NCI-H2171 (cell line): Measurements from ENCODE around the gene OR2W3.

Experiments used
- DNase-seq: peaks from one replicate; lab custom pipeline; 2025; lab: John Stamatoyannopoulos, UW

OR2W3 gene

DNA sequence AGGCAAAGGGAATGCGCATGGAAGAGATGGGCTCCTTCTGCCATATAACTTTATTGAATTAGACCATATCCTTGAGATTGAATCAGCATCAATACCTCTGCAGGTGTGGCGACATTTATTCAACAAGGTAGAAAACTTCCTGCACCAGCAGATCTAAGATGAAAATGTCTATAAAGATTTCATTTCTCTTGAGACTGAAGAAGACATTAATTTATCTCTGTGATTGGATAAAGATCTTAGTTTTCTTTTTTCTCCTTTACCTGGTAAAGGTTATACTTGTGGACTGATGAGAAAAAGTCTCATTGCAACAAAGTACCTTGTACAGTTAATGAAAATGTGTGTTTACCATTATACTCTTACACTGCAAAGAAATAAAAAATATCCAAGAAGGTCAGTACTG, 24.6 kb downstream of the OR2W3 start, which contains the start of gene OR2T8:
OR2T8 (plus strand) TSS at position 301 of the 400 bp plus-strand sequence. CDS start 766 bp downstream, outside the sequence.
- no peak for DNase-seq

DNA sequence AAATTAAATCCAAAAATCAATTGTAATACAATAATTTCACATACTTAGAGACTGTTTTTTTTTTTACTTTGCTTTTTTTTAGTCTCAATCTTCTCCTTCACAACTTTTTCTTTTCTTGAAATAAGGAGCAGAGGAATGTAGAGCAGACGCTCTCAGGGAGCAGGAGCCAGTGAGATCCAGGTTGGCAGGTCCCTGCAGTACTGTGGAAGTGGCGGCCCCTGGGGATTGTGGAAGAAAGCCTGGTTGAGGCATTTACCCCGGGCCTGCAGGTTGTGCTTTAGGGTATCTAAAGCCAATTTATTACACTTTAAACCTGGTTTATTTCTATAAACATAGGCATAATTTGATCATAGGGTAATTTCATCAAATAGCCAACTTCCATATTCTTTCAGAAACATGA, 28.6 kb downstream of the OR2W3 start:
- DNase-seq = no peak

DNA sequence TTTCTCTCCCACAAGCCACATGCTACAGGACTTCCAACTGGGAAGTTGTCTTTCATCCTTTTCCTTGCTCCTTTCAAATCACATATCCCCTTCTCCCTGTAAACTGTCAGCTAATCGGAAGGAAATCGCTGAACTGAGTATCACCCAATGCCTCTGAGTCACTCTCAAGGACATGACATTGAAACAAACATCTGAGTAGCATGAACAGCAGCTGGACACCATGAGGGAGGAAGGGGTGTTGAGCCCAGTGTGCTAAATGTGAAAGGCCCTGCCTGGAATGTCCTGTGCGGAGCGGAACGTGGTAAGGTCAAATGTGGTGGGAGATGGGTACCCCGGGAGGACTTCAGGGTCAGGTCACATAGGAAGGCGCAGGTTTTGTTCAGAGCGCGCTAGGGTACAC, 29.5 kb downstream of the OR2W3 start, which contains the start of gene OR2AJ1:
OR2AJ1 (plus strand) TSS at position 22 of the 400 bp plus-strand sequence. CDS start 8,880 bp downstream, outside the sequence.
- no peak for DNase-seq

DNA sequence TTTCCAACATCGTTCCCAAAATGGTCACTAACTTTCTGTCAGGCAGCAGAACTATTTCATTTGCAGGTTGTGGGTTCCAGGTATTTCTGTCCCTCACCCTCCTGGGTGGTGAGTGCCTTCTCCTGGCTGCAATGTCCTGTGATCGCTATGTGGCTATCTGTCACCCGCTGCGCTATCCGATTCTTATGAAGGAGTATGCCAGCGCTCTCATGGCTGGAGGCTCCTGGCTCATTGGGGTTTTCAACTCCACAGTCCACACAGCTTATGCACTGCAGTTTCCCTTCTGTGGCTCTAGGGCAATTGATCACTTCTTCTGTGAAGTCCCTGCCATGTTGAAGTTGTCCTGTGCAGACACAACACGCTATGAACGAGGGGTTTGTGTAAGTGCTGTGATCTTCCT, 38.6 kb downstream of the OR2W3 start:
- no peak for DNase-seq

DNA sequence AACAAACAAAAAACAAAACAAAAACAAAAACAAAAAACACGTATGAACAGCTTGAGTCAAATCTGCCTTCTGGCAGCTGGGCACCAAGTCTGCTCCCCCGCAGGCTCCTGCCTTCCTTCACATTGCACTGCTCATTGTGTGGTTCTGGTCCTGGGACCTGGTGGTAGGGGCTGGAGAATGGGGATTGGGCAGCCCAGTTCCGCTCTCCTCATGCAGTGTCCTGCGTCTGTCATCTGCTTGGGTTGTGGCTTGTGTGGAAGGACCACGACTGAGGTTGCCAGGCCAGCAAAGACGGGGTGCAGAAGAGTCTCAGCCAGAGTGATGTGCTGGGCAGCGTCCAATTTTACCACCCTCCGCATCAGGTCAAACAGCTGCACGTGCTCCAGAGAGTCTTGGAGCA, 40.4 kb downstream of the OR2W3 start:
- no peak for DNase-seq

GRCh38 chr1:247936415-247936814, 41.0 kb downstream of the OR2W3 start:
- no peak for DNase-seq

- peak; percentile 93 for DNase-seq
These were observed 41.8 kb downstream of the OR2W3 start for GRCh38 chr1:247936965-247937734.

- no peak for DNase-seq
These were observed 47.2 kb downstream of the OR2W3 start for GRCh38 chr1:247942624-247943023.
